Inferior parietal cortex (tissue), 1 donor: Measurements from ENCODE around the gene PRDX6.
"Not testable (repeated sequence)": the region's sequence is repeated elsewhere in the genome, so short reads cannot be mapped to it uniquely, and the experiment has no call there.

Experiments
- DNase-seq: peaks from one replicate; pipeline ENCODE4 v3.0.0-alpha.2; 2016; ENCODE audit errors: extremely low spot score

The PRDX6 gene

GRCh38 chr1:173496757-173497320 lies 19.7 kb downstream of the PRDX6 start:
- no peak for DNase-seq

- DNase-seq, result no peak
These were observed 22.6 kb downstream of the PRDX6 start for GRCh38 chr1:173499729-173500128.

GRCh38 chr1:173502104-173502503 lies 25.0 kb downstream of the PRDX6 start:
- DNase-seq, result no peak

GRCh38 chr1:173503391-173503790 lies 26.3 kb downstream of the PRDX6 start:
- no peak for DNase-seq

- DNase-seq, result no peak
These were observed 27.1 kb downstream of the PRDX6 start for GRCh38 chr1:173504268-173504667.

GRCh38 chr1:173505391-173505790 lies 28.3 kb downstream of the PRDX6 start:
- DNase-seq, result no peak

GRCh38 chr1:173506437-173506836 lies 29.3 kb downstream of the PRDX6 start:
- DNase-seq, result no peak

GRCh38 chr1:173507205-173507846 lies 30.2 kb downstream of the PRDX6 start:
- no peak for DNase-seq

- DNase-seq, result no peak
These were observed 30.7 kb downstream of the PRDX6 start for GRCh38 chr1:173507847-173508209.

- DNase-seq, result no peak
These were observed 31.4 kb downstream of the PRDX6 start for GRCh38 chr1:173508541-173508940.

- no peak for DNase-seq
These were observed 32.7 kb downstream of the PRDX6 start for GRCh38 chr1:173509797-173510196.

- DNase-seq, result not testable (repeated sequence)
These were observed 37.4 kb downstream of the PRDX6 start for GRCh38 chr1:173514503-173514902.

- no peak for DNase-seq
These were observed 43.7 kb downstream of the PRDX6 start for GRCh38 chr1:173520799-173521198.

GRCh38 chr1:173523329-173523728 lies 46.2 kb downstream of the PRDX6 start:
- DNase-seq, result no peak

GRCh38 chr1:173525926-173526325 lies 48.8 kb downstream of the PRDX6 start:
- DNase-seq, result no peak

- no peak for DNase-seq
These were observed 50.2 kb downstream of the PRDX6 start for GRCh38 chr1:173527151-173527826.

- DNase-seq, result no peak
These were observed 52.0 kb downstream of the PRDX6 start for GRCh38 chr1:173529106-173529505.

- no peak for DNase-seq
These were observed 53.9 kb downstream of the PRDX6 start for GRCh38 chr1:173530795-173531693.

- no peak for DNase-seq
These were observed 55.1 kb downstream of the PRDX6 start for GRCh38 chr1:173532237-173532636.

- no peak for DNase-seq
These were observed 59.1 kb downstream of the PRDX6 start for GRCh38 chr1:173536223-173536622.
